Fibroblast of villous mesenchyme (primary cell): ENCODE measurements around the gene SBF2. TPM values are rescaled to one million over a fixed set of nuclear protein-coding genes. Genes with fewer than 3 reads are reported as not detected.

Experiments
- DNase-seq: peaks from one replicate; pipeline ENCODE4 v3.0.0-alpha.2; 2010; ENCODE audit warnings: low read depth
- H3K4me3 ChIP-seq: 2 replicates; pipeline ENCODE4 v1.5.1; 2011; ENCODE audit warnings: low read depth, mild to moderate bottlenecking, low read length
- total RNA-seq: library from RNA; depleted of rRNA; stranded (reverse); fragments of >200 nt; gene quantifications from 2 replicates; pipeline ENCODE4 v1.2.3, GENCODE V29; 2012
- TF ChIP-seq, protein P1 (sequence below): IDR thresholded peaks from 2 replicates; pipeline ENCODE4 v1.5.1; 2012; ENCODE audit warnings: low read depth, mild to moderate bottlenecking, low read length; ENCODE audit not compliant: insufficient read depth

SBF2 gene
- total RNA-seq, 1 donor: 35.0 TPM

- TF ChIP-seq, protein P1, sequence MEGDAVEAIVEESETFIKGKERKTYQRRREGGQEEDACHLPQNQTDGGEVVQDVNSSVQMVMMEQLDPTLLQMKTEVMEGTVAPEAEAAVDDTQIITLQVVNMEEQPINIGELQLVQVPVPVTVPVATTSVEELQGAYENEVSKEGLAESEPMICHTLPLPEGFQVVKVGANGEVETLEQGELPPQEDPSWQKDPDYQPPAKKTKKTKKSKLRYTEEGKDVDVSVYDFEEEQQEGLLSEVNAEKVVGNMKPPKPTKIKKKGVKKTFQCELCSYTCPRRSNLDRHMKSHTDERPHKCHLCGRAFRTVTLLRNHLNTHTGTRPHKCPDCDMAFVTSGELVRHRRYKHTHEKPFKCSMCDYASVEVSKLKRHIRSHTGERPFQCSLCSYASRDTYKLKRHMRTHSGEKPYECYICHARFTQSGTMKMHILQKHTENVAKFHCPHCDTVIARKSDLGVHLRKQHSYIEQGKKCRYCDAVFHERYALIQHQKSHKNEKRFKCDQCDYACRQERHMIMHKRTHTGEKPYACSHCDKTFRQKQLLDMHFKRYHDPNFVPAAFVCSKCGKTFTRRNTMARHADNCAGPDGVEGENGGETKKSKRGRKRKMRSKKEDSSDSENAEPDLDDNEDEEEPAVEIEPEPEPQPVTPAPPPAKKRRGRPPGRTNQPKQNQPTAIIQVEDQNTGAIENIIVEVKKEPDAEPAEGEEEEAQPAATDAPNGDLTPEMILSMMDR: no peak
- peak overlapping the region; percentile 43 for H3K4me3 ChIP-seq
- no peak for DNase-seq
Measured at GRCh38 chr11:9777066-9777465, 517.0 kb downstream of the SBF2 start.

- H3K4me3 ChIP-seq: peak overlapping the region; percentile 43
- no peak for DNase-seq
- TF ChIP-seq, protein P1: no peak
Measured at GRCh38 chr11:9776203-9776602, 517.8 kb downstream of the SBF2 start.

DNA sequence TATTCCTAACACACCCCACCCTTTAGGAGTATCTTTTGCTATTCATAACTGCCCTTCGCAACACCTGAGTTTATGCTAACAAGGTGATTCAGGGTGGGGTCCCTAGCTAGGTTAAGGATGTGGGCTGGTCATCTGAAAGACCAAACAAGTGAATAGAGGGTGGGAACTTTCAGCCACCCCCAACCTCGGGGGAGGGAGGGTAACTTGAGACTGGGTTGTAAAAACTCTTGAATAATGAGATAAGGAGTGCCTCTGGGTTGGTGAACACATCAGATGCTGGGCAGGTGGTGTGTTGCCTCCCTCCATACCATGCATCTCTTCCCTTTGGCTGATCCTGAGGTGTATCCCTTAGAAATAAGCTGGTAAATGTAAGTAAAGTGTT is 518.6 kb downstream of the SBF2 start:
- DNase-seq: no peak
- TF ChIP-seq, protein P1: no peak
- peak overlapping the region; percentile 43 for H3K4me3 ChIP-seq

DNA sequence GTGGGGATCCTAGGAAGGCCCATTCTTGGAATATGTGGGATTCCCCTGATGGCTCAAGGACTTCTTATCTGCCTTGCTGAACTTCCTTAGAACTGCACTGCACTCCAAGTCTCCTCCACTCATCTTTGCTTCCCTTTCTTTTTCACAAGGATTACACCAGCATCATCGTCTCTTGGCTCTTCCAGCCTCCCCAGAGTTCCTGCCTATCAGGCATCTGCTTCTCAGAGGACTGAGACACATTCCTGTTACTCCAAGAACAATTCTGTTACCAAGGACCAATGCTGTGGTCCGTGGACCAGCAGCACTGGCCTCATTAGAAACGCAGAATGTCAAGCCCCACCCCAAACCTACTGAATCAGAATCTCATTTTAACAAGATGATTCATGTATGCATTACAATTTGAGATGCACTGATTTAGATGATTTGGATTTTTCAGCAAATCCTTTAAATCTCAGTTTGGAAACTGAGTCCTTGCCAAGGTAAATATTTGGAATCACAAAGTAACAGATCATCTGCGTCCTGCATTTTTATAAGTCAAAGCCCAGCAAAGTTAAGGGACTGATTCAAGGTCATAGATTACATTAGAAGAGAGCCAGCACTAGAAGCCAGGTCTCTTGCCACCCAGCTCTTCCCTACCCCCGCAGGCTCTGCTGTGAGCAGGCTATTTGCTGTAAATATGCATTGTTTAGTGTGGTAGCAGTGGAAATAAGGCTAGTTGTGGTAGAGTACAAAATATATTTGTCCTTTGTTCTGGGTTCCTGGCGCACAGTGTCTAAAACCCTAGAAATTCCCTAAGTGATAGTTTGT is 519.2 kb downstream of the SBF2 start:
- DNase-seq: peak; percentile 79
- no peak overlapping the region for H3K4me3 ChIP-seq

GRCh38 chr11:9774109-9774508 is 519.9 kb downstream of the SBF2 start:
- TF ChIP-seq, protein P1: no peak
- no peak overlapping the region for H3K4me3 ChIP-seq
- DNase-seq: no peak

More for the DNA sequence above, 519.2 kb downstream of the SBF2 start:
- TF ChIP-seq, protein P1: no peak

- no peak for DNase-seq
- TF ChIP-seq, protein P1: no peak
Measured at GRCh38 chr11:9773524-9773923, 520.5 kb downstream of the SBF2 start.

More at GRCh38 chr11:9773524-9773923, 520.5 kb downstream of the SBF2 start:
- no peak overlapping the region for H3K4me3 ChIP-seq
